Measurements from ENCODE around the gene SYNPO. TPM values are rescaled to one million over a fixed set of nuclear protein-coding genes. Genes with fewer than 3 reads are reported as not detected.

The SYNPO gene
- total RNA-seq, 1 donor from 2014 or later = 17.8 TPM

GRCh38 chr5:150611026-150611425 lies 29.4 kb upstream of the SYNPO start:
- Mint-ChIP-seq H3K36me3 (ENCODE audit: unreplicated experiment) (peaks cover 3% of the 10 kb centered on the region), H3K9me3 (ENCODE audit: unreplicated experiment) (no peaks in the 10 kb centered on the region), H3K4me3 (ENCODE audit: unreplicated experiment) (no peak overlapping the region), H3K27me3 (ENCODE audit: unreplicated experiment) (no peaks in the 10 kb centered on the region), H3K4me1 (ENCODE audit: unreplicated experiment) (peaks cover 27% of the 10 kb centered on the region), H3K27ac (ENCODE audit: unreplicated experiment) (no peak overlapping the region)
- no peak for TF ChIP-seq CTCF (IDR thresholded peaks at IDR 0.05)
- no peak for DNase-seq (ENCODE audit: extremely low spot score, unreplicated experiment)

GRCh38 chr5:150612405-150612804 lies 28.1 kb upstream of the SYNPO start:
- Mint-ChIP-seq H3K36me3 (ENCODE audit: unreplicated experiment) (peaks cover 3% of the 10 kb centered on the region), H3K4me1 (ENCODE audit: unreplicated experiment) (peaks cover 30% of the 10 kb centered on the region), H3K27me3 (ENCODE audit: unreplicated experiment) (no peaks in the 10 kb centered on the region), H3K27ac (ENCODE audit: unreplicated experiment) (no peak overlapping the region), H3K9me3 (ENCODE audit: unreplicated experiment) (no peaks in the 10 kb centered on the region), H3K4me3 (ENCODE audit: unreplicated experiment) (no peak overlapping the region)
- TF ChIP-seq CTCF (IDR thresholded peaks at IDR 0.05) = no peak
- no peak for DNase-seq (ENCODE audit: extremely low spot score, unreplicated experiment)

- no peak for DNase-seq (ENCODE audit: extremely low spot score, unreplicated experiment)
- H3K9me3 Mint-ChIP-seq (ENCODE audit: unreplicated experiment) = no peaks in the 10 kb centered on the region
- TF ChIP-seq CTCF (IDR thresholded peaks at IDR 0.05) = no peak
These were observed 27.4 kb upstream of the SYNPO start for GRCh38 chr5:150612905-150613670.

GRCh38 chr5:150613991-150614660 lies 26.3 kb upstream of the SYNPO start:
- H3K27me3 Mint-ChIP-seq (ENCODE audit: unreplicated experiment) = no peaks in the 10 kb centered on the region
- H3K27ac Mint-ChIP-seq (ENCODE audit: unreplicated experiment) = no peak overlapping the region

More at GRCh38 chr5:150612905-150613670, 27.4 kb upstream of the SYNPO start:
- Mint-ChIP-seq H3K27ac (ENCODE audit: unreplicated experiment) (no peak overlapping the region), H3K4me1 (ENCODE audit: unreplicated experiment) (peaks cover 33% of the 10 kb centered on the region), H3K36me3 (ENCODE audit: unreplicated experiment) (peaks cover 3% of the 10 kb centered on the region), H3K4me3 (ENCODE audit: unreplicated experiment) (no peak overlapping the region), H3K27me3 (ENCODE audit: unreplicated experiment) (no peaks in the 10 kb centered on the region)

More at GRCh38 chr5:150613991-150614660, 26.3 kb upstream of the SYNPO start:
- no peak for TF ChIP-seq CTCF (IDR thresholded peaks at IDR 0.05)
- Mint-ChIP-seq H3K4me3 (ENCODE audit: unreplicated experiment) (no peak overlapping the region), H3K4me1 (ENCODE audit: unreplicated experiment) (peaks cover 33% of the 10 kb centered on the region), H3K36me3 (ENCODE audit: unreplicated experiment) (peaks cover 3% of the 10 kb centered on the region), H3K9me3 (ENCODE audit: unreplicated experiment) (no peaks in the 10 kb centered on the region)
- no peak for DNase-seq (ENCODE audit: extremely low spot score, unreplicated experiment)
